Gastrocnemius medialis (tissue), 4 donors: ENCODE results near the gene POP5. TPM values are rescaled to one million over a fixed set of nuclear protein-coding genes. Genes with fewer than 3 reads are reported as not detected.
"Not testable (repeated sequence)": the region's sequence is repeated elsewhere in the genome, so short reads cannot be mapped to it uniquely, and the experiment has no call there.

Experiments
- ATAC-seq, 2 donors: fragments of 150-250 bp; one replicate each; pipeline ENCODE4 v1.9.1; 2016
- DNase-seq, 2 donors: peaks; one replicate each; pipeline ENCODE4 v3.0.0-alpha.2; 2019
- H3K27ac ChIP-seq, 4 donors: fragments of 200-600 bp; sonication (generic); 1 replicate in 1 of 4; 2 replicates in 3 of 4; pipeline ENCODE4 v1.5.1; 2016 to 2018; ENCODE audit warnings: mild to moderate bottlenecking in 2 of 4, moderate library complexity in 1 of 4
- H3K27me3 ChIP-seq, 3 donors: fragments of 200-600 bp; sonication (generic) in 2 of 3; 1 replicate in 1 of 3; 2 replicates in 2 of 3; pipeline versions ENCODE4 v1.5.1 to v1.6.0; 2016 to 2019; ENCODE audit warnings: mild to moderate bottlenecking in 1 of 3, moderate library complexity in 1 of 3
- H3K36me3 ChIP-seq, 2 donors: fragments of 200-600 bp; sonication (generic) in 1 of 2; one replicate each; pipeline ENCODE4 v1.5.1; 2017 to 2018
- H3K4me1 ChIP-seq, 2 donors: fragments of 200-600 bp; sonication (generic) in 1 of 2; one replicate each; pipeline ENCODE4 v1.5.1; 2016 to 2017; ENCODE audit warnings: mild to moderate bottlenecking in 2 of 2
- H3K4me3 ChIP-seq, 4 donors: fragments of 200-600 bp; sonication (generic) in 3 of 4; 1 replicate in 1 of 4; 2 replicates in 3 of 4; pipeline ENCODE4 v1.5.1; 2016 to 2019; ENCODE audit warnings: mild to moderate bottlenecking in 2 of 4
- H3K9me3 ChIP-seq, 3 donors: fragments of 200-600 bp; sonication (generic) in 2 of 3; 1 replicate in 1 of 3; 2 replicates in 2 of 3; pipeline ENCODE4 v1.5.1; 2016 to 2019
- CTCF ChIP-seq, 5 experiments: fragments of 450-650 bp in 3 of 5; fragments of 200-600 bp in 2 of 5; sonication (generic) in 2 of 5; IDR thresholded peaks in 4 of 5; conservative IDR thresholded peaks in 1 of 5; 1 replicate in 4 of 5; 2 replicates in 1 of 5; pipeline ENCODE4 v1.5.1; 2016 to 2019; ENCODE audit warnings: antibody characterized with exemption in 5 of 5, mild to moderate bottlenecking in 3 of 5, moderate library complexity in 3 of 5
- POLR2A ChIP-seq, 2 donors: fragments of 450-650 bp; IDR thresholded peaks; one replicate each; pipeline ENCODE4 v1.6.1; 2017; ENCODE audit warnings: antibody characterized with exemption in 2 of 2, mild to moderate bottlenecking in 2 of 2, moderate library complexity in 2 of 2
- in situ Hi-C, 4 donors: fragments of 200-750 bp; cut with MboI; loops; one replicate each; pipeline versions ENCODE4 v1.15.0 to v1.8.0; 2017; ENCODE audit warnings: low sequenced_read_pairs in 4 of 4
- intact Hi-C: fragments of 100-400 bp; cut with DNase I; formaldehyde crosslinking; loops from one replicate; pipeline ENCODE4 v1.15.1; 2023; ENCODE audit warnings: low total_unique reads
- total RNA-seq, 4 donors: library from RNA; depleted of rRNA; stranded (reverse); fragments of >200 nt; gene quantifications; one replicate each; pipeline versions ENCODE4 v1.1.0 to v1.2.3, GENCODE V29; 2016

POP5 gene
- total RNA-seq, 4 donors from 2014 or later = 12.2 to 23.3 (median 15.2) TPM

GRCh38 chr12:120534703-120535655, 46.2 kb downstream of the POP5 start:
- TF ChIP-seq CTCF (IDR thresholded peaks at IDR 0.05 in 4 of 5, conservative IDR thresholded peaks at IDR 0.05 in 1 of 5) (no peak), POLR2A (IDR thresholded peaks at IDR 0.05) (peak in 1 of 2 donors; percentile 12)
- peak; percentile 42 to 61 for ATAC-seq
- Histone ChIP-seq H3K27me3 (no peaks in the 10 kb centered on the region), H3K4me3 (peak overlapping the region; percentile 68 to 89 (median 83)), H3K9me3 (no peaks in the 10 kb centered on the region), H3K27ac (peak overlapping the region; percentile 92 to 99 (median 97)), H3K4me1 (peaks cover 44 to 45% of the 10 kb centered on the region in 2 donors), H3K36me3 (no peaks in the 10 kb centered on the region)
- DNase-seq = peak in 1 of 2 donors; percentile 41
- in situ Hi-C loops = no loop called here
- intact Hi-C loops = loop anchor here (5.0 to 10.0 kb wide), 2 partner anchors 47 to 870 kb away; partner anchors contain the start of genes POP5 and RNF34

GRCh38 chr12:120534203-120534702, 46.9 kb downstream of the POP5 start, which contains the start of gene RNF10:
Gene RNF10, plus strand, starts transcription at chr12:120534356. Its CDS starts 456 bp downstream, at chr12:120534812.
- Histone ChIP-seq H3K36me3 (no peaks in the 10 kb centered on the region), H3K27me3 (no peaks in the 10 kb centered on the region), H3K27ac (peak within 1 kb of the TSS; percentile 92 to 99 (median 97)), H3K4me3 (peak within 1 kb of the TSS; percentile 68 to 89 (median 83)), H3K4me1 (peaks cover 38 to 42% of the 10 kb centered on the region in 2 donors), H3K9me3 (no peaks in the 10 kb centered on the region)
- intact Hi-C loops = loop anchor here (10.0 kb wide), 1 partner anchor 871 kb away; the partner anchor contains the start of gene RNF34
- DNase-seq (peak; percentile 77 to 82), ATAC-seq (peak; percentile 76 to 83)
- TF ChIP-seq CTCF (IDR thresholded peaks at IDR 0.05 in 4 of 5, conservative IDR thresholded peaks at IDR 0.05 in 1 of 5) (no peak), POLR2A (IDR thresholded peaks at IDR 0.05) (peak; percentile 99 to 100)
- in situ Hi-C loops = no loop called here

- Histone ChIP-seq H3K9me3 (no peaks in the 10 kb centered on the region), H3K4me1 (peaks cover 29 to 31% of the 10 kb centered on the region in 2 donors), H3K27me3 (no peaks in the 10 kb centered on the region), H3K36me3 (no peaks in the 10 kb centered on the region), H3K27ac (no peak overlapping the region), H3K4me3 (no peak overlapping the region)
- ATAC-seq (no peak), DNase-seq (no peak)
- TF ChIP-seq POLR2A (IDR thresholded peaks at IDR 0.05) (no peak), CTCF (IDR thresholded peaks at IDR 0.05 in 4 of 5, conservative IDR thresholded peaks at IDR 0.05 in 1 of 5) (no peak)
- in situ Hi-C loops = no loop called here
- intact Hi-C loops = loop anchor here (10.0 kb wide), 1 partner anchor 872 kb away; the partner anchor contains the start of gene RNF34
Observed at GRCh38 chr12:120532701-120533238, 48.4 kb downstream of the POP5 start.

DNA sequence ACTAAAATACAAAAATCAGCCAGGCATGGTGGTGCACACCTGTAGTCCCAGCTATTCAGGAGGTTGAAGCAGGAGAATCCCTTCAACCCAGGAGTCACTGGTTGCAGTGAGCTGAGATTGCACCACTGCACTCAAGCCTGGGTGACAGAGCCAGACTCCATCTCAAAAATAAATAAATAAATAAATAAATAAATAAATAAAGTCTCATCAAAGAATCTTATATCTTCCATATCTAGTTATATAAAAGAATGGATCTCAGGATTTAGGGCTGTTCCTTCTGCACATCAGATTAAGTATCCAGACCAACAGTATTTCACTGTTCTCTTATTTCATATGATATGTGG, 50.8 kb downstream of the POP5 start:
- DNase-seq, H3K27me3 ChIP-seq, H3K9me3 ChIP-seq, H3K36me3 ChIP-seq, H3K4me1 ChIP-seq, ATAC-seq, in situ Hi-C loops: not testable (repeated sequence)
- intact Hi-C loops = loop anchor here (10.0 kb wide), 1 partner anchor 874 kb away; the partner anchor contains the start of gene RNF34
- Histone ChIP-seq H3K27ac (peak overlapping the region in 3 of 4 donors; percentile 95 to 97 (median 97)), H3K4me3 (peak overlapping the region in 1 of 4 donors; percentile 87)
